K562 (cell line): ENCODE data around the gene SPRTN. TPM values are rescaled to one million over a fixed set of nuclear protein-coding genes. Genes with fewer than 3 reads are reported as not detected.

ENCODE experiments used
- ATAC-seq: fragments of 200-7000 bp; cut with Tn5 transposase; 3 replicates; pipeline ENCODE4 v1.9.1; 2020; ENCODE audit warnings: moderate library complexity
- BruUV-seq: library from RNA; stranded (reverse); fragments of 400-500 nt; replicated peaks from 2 replicates; lab custom pipeline; 2021; lab: Mats Ljungman, UMichigan
- CTCF ChIA-PET: fragments of 300-600 bp; formaldehyde crosslinking; extraction: SDS; loops from one replicate; lab custom pipeline; 2021; ENCODE audit warnings: low intra/inter-chr PET ratio; lab: Yijun Ruan, JAX
- POLR2A ChIA-PET: fragments of 300-600, 350-650 bp; sonication (Branson Sonifier 250); formaldehyde crosslinking; extraction: SDS; loops from one replicate; lab custom pipeline; 2021; ENCODE audit warnings: antibody characterized with exemption, inconsistent platforms; lab: Yijun Ruan, JAX
- DNase-seq, 4 experiments: peaks; one replicate each; pipeline versions ENCODE4 v3.0.0 to v3.0.0-alpha.2; 2011 to 2018; ENCODE audit warnings: low spot score in 3 of 4, mixed read lengths in 3 of 4; ENCODE audit errors: extremely low read depth in 1 of 4
- FAIRE-seq: peaks from 2 replicates; lab custom pipeline; 2011; peaks lifted over from hg19 to GRCh38; lab: Jason Lieb, UNC
- H2AFZ ChIP-seq: 2 replicates; pipeline ENCODE4 v1.6.0; 2011; ENCODE audit warnings: low read depth, low read length, control low read depth, inconsistent platforms
- H3K27ac ChIP-seq: fragments of 200-600 bp; 3 replicates; pipeline ENCODE4 v1.8.0; 2011; ENCODE audit warnings: low read depth, mild to moderate bottlenecking, control low read depth, inconsistent platforms, low read length, moderate library complexity, mixed read lengths; ENCODE audit errors: extremely low read depth
- H3K27me3 ChIP-seq, 2 experiments: fragments of 300-600 bp in 1 of 2; 2 replicates in 1 of 2; 3 replicates in 1 of 2; pipeline versions ENCODE4 v1.6.0 to v1.8.0; 2011; ENCODE audit warnings: inconsistent platforms in 2 of 2, low read length in 2 of 2, mild to moderate bottlenecking in 1 of 2, mixed read lengths in 1 of 2, moderate library complexity in 1 of 2; ENCODE audit not compliant: control insufficient read depth in 2 of 2, insufficient read depth in 2 of 2
- H3K36me3 ChIP-seq: fragments of 300-600 bp; 3 replicates; pipeline ENCODE4 v1.8.0; 2011; ENCODE audit warnings: mild to moderate bottlenecking, low read length, inconsistent platforms; ENCODE audit not compliant: control insufficient read depth, insufficient read depth
- H3K4me1 ChIP-seq, 2 experiments: fragments of 200-600 bp in 1 of 2; replicated peaks in 1 of 2; 2 replicates in 1 of 2; 3 replicates in 1 of 2; pipeline versions ENCODE4 v1.5.1 to v1.8.0; 2011; ENCODE audit warnings: inconsistent platforms in 2 of 2, low read length in 2 of 2, mild to moderate bottlenecking in 1 of 2, mixed read lengths in 1 of 2, moderate library complexity in 1 of 2; ENCODE audit not compliant: control insufficient read depth in 2 of 2, insufficient read depth in 2 of 2
- H3K4me2 ChIP-seq: 2 replicates; pipeline ENCODE4 v1.6.1; 2011; ENCODE audit warnings: low read length, control low read depth, inconsistent platforms, mixed read lengths; ENCODE audit not compliant: insufficient read depth
- H3K4me3 ChIP-seq: fragments of 200-600 bp; sonication (generic), shearing (Covaris generic); 2 replicates; pipeline ENCODE4 v1.5.1; 2016; ENCODE audit warnings: control low read depth, inconsistent platforms
- H3K79me2 ChIP-seq: fragments of 200-600 bp; 3 replicates; pipeline ENCODE4 v1.8.0; 2011; ENCODE audit warnings: low read length, inconsistent platforms; ENCODE audit not compliant: control insufficient read depth, insufficient read depth
- H3K9ac ChIP-seq, 2 experiments: 2 replicates each; pipeline versions ENCODE4 v1.6.0 to v1.6.1; 2011; ENCODE audit warnings: low read depth in 2 of 2, low read length in 2 of 2, control low read depth in 1 of 2, inconsistent platforms in 1 of 2, mild to moderate bottlenecking in 1 of 2, mixed read lengths in 1 of 2; ENCODE audit not compliant: insufficient read depth in 1 of 2
- H3K9me1 ChIP-seq: one replicate; pipeline ENCODE4 v1.6.0; 2011; ENCODE audit warnings: inconsistent platforms, mild to moderate bottlenecking, low read length, moderate library complexity; ENCODE audit not compliant: control insufficient read depth, insufficient read depth
- H3K9me3 ChIP-seq: replicated peaks from 2 replicates; pipeline ENCODE4 v1.5.1; 2011; ENCODE audit warnings: low read depth, low read length, inconsistent platforms; ENCODE audit not compliant: control insufficient read depth, insufficient read depth
- H4K20me1 ChIP-seq: replicated peaks from 2 replicates; pipeline ENCODE4 v1.6.1; 2011; ENCODE audit warnings: low read length, inconsistent platforms, mixed read lengths; ENCODE audit not compliant: control insufficient read depth, insufficient read depth
- BCOR ChIP-seq: fragments of 450-650 bp; IDR thresholded peaks from 2 replicates; pipeline ENCODE4 v1.6.1; 2016
- FIP1L1 ChIP-seq: fragments of 200-400 bp; formaldehyde crosslinking; IDR thresholded peaks from 2 replicates; pipeline ENCODE4 v1.6.1; 2018; ENCODE audit warnings: mild to moderate bottlenecking, low read depth, low read length; ENCODE audit not compliant: poor library complexity, severe bottlenecking
- HDAC6 ChIP-seq: IDR thresholded peaks from 2 replicates; pipeline ENCODE4 v1.6.1; 2012; ENCODE audit warnings: low read depth, mild to moderate bottlenecking, control low read depth, inconsistent platforms, low read length, moderate library complexity
- KDM2B ChIP-seq: fragments of 250-450 bp; sonication (Bioruptor Pico); IDR thresholded peaks from 2 replicates; pipeline ENCODE4 v1.8.0; 2021; ENCODE audit warnings: mild to moderate bottlenecking, moderate library complexity
- MCM3 ChIP-seq: fragments of 450-650 bp; IDR thresholded peaks from 2 replicates; pipeline ENCODE4 v1.6.1; 2016
- MECOM ChIP-seq: fragments of 250-450 bp; sonication (Bioruptor Pico); IDR thresholded peaks from 2 replicates; pipeline ENCODE4 v1.8.0; 2022; ENCODE audit warnings: inconsistent platforms
- NEUROD1 ChIP-seq: fragments of 150-350 bp; IDR thresholded peaks from 2 replicates; pipeline ENCODE4 v1.6.1; 2014; ENCODE audit warnings: borderline replicate concordance, low read length, low read depth; ENCODE audit not compliant: partially characterized antibody
- SMAD3 ChIP-seq: fragments of 450-650 bp; formaldehyde crosslinking; conservative IDR thresholded peaks from 2 replicates; pipeline ENCODE4 v1.4.0; 2020; ENCODE audit warnings: mild to moderate bottlenecking
- SNRNP70 ChIP-seq: fragments of 200-400 bp; formaldehyde crosslinking; optimal IDR thresholded peaks from 2 replicates; pipeline ENCODE3; 2017; ENCODE audit warnings: low read depth, low read length
- ZBTB17 ChIP-seq: fragments of 450-650 bp; formaldehyde crosslinking; IDR thresholded peaks from 2 replicates; pipeline ENCODE4 v1.4.0; 2020; ENCODE audit warnings: mild to moderate bottlenecking
- ZBTB7A ChIP-seq: IDR thresholded peaks from 2 replicates; pipeline ENCODE4 v1.6.1; 2011; ENCODE audit warnings: low read depth, mild to moderate bottlenecking, low read length, moderate library complexity, borderline replicate concordance; ENCODE audit not compliant: control insufficient read depth
- ZNF133 ChIP-seq: fragments of 250-450 bp; sonication (Bioruptor Pico); IDR thresholded peaks from 2 replicates; pipeline ENCODE4 v1.4.0; 2020; ENCODE audit warnings: mild to moderate bottlenecking
- WGBS: fragments of 100-300 bp; shearing (Covaris generic); methylation state at CpG from one replicate; pipeline ENCODE4 v1.1.6; 2016; ENCODE audit warnings: low coverage, mixed read lengths; ENCODE audit not compliant: insufficient coverage; ENCODE audit errors: missing lambda C conversion rate; 5-methylcytosine and 5-hydroxymethylcytosine counted together
- in situ Hi-C: fragments of 300-500 bp; cut with MboI; formaldehyde crosslinking; loops from 4 replicates; pipeline ENCODE4 v1.15.0; 2018; ENCODE audit warnings: inconsistent platforms, mixed read lengths
- intact Hi-C: fragments of 100-400 bp; cut with micrococcal nuclease; formaldehyde crosslinking; loops from 2 replicates; pipeline ENCODE4 v1.14.2; 2022
- polyA plus RNA-seq, 8 experiments: library from polyadenylated mRNA; depleted of rRNA in 4 of 8; stranded (reverse) in 5 of 8; unstranded in 3 of 8; fragments of >200 nt; fragmentation: Nextera tagmentation in 2 of 8; fragmentation: Illumina TruSeq in 1 of 8; extraction: Ambion mirVana in 2 of 8; extraction: Trizol in 1 of 8; gene quantifications; 2 replicates each; pipeline versions ENCODE4 v1.2.1 to v1.2.3, GENCODE V29; 2011 to 2014; ENCODE audit warnings: inconsistent platforms in 1 of 8, missing spikeins in 1 of 8
- total RNA-seq, 7 experiments: library from RNA; depleted of rRNA in 6 of 7; stranded (reverse); fragments of >200 nt in 6 of 7; fragmentation: Illumina TruSeq in 2 of 7; extraction: Trizol in 2 of 7; gene quantifications; 2 replicates each; pipeline versions ENCODE4 v1.2.1 to v1.2.3, GENCODE V29; 2011 to 2021; ENCODE audit warnings: low replicate concordance in 1 of 7
- TF ChIP-seq, protein P1 (sequence below): fragments of 200-800 bp; sonication (Bioruptor generic); IDR thresholded peaks from 2 replicates; pipeline ENCODE4 v1.6.1; 2017; ENCODE audit warnings: missing genetic modification characterization, missing compliant biosample characterization
- TF ChIP-seq, protein P2 (sequence below): fragments of 450-650 bp; IDR thresholded peaks from 2 replicates; pipeline ENCODE4 v1.6.1; 2018; ENCODE audit not compliant: partially characterized antibody
- TF ChIP-seq, protein P3 (sequence below): fragments of 450-650 bp; IDR thresholded peaks from 2 replicates; pipeline ENCODE4 v1.6.1; 2016

Gene SPRTN
- total and polyA plus RNA-seq, 9 of the 15 experiments (the other 6 are each of a cell fraction or from before 2014, with no cell fraction given), result 8.1 to 32.5 (median 21.2) TPM

DNA sequence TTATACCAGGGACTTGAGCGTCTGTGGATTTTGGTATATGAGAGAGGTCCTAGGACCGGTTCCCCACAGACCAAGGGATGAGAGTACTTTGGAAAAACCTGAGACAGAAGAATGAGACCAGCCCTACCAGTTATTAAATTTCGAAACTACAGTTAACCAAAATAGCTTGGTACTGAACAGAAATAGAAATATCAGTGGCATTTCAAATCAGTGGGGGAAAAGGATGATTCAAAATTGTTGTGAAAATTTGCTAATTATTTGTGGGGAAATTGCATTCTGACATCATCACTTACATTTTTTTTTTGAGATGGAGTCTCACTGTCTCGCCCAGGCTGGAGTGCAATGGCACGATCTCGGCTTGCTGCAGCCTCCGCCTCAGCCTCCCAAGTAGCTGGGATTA is 8.6 kb upstream of the SPRTN start:
- ChIA-PET POLR2A (no interaction called here), CTCF (no interaction called here)
- no peaks in the 10 kb centered on the region for H4K20me1 ChIP-seq
- FAIRE-seq, result no peak
- H3K27ac ChIP-seq, result no peak overlapping the region
- TF ChIP-seq MECOM (CRISPR knock-in tag), result no peak
- no peak for TF ChIP-seq NEUROD1
- TF ChIP-seq SNRNP70, result no peak
- no peak for TF ChIP-seq KDM2B
- TF ChIP-seq, protein P1, sequence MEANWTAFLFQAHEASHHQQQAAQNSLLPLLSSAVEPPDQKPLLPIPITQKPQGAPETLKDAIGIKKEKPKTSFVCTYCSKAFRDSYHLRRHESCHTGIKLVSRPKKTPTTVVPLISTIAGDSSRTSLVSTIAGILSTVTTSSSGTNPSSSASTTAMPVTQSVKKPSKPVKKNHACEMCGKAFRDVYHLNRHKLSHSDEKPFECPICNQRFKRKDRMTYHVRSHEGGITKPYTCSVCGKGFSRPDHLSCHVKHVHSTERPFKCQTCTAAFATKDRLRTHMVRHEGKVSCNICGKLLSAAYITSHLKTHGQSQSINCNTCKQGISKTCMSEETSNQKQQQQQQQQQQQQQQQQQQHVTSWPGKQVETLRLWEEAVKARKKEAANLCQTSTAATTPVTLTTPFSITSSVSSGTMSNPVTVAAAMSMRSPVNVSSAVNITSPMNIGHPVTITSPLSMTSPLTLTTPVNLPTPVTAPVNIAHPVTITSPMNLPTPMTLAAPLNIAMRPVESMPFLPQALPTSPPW (CRISPR knock-in tag), result no peak
- no peak for TF ChIP-seq ZNF133 (CRISPR knock-in tag)
- no peak for TF ChIP-seq FIP1L1
- no peak for TF ChIP-seq BCOR
- TF ChIP-seq, protein P2, sequence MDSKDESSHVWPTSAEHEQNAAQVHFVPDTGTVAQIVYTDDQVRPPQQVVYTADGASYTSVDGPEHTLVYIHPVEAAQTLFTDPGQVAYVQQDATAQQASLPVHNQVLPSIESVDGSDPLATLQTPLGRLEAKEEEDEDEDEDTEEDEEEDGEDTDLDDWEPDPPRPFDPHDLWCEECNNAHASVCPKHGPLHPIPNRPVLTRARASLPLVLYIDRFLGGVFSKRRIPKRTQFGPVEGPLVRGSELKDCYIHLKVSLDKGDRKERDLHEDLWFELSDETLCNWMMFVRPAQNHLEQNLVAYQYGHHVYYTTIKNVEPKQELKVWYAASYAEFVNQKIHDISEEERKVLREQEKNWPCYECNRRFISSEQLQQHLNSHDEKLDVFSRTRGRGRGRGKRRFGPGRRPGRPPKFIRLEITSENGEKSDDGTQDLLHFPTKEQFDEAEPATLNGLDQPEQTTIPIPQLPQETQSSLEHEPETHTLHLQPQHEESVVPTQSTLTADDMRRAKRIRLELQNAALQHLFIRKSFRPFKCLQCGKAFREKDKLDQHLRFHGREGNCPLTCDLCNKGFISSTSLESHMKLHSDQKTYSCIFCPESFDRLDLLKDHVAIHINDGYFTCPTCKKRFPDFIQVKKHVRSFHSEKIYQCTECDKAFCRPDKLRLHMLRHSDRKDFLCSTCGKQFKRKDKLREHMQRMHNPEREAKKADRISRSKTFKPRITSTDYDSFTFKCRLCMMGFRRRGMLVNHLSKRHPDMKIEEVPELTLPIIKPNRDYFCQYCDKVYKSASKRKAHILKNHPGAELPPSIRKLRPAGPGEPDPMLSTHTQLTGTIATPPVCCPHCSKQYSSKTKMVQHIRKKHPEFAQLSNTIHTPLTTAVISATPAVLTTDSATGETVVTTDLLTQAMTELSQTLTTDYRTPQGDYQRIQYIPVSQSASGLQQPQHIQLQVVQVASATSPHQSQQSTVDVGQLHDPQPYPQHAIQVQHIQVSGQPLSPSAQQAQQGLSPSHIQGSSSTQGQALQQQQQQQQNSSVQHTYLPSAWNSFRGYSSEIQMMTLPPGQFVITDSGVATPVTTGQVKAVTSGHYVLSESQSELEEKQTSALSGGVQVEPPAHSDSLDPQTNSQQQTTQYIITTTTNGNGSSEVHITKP, result no peak
- no peak for TF ChIP-seq MCM3
- no peak for TF ChIP-seq ZBTB7A
- no peak for TF ChIP-seq SMAD3
- TF ChIP-seq ZBTB17 (CRISPR knock-in tag), result no peak
- no peak for TF ChIP-seq HDAC6
- TF ChIP-seq, protein P3, sequence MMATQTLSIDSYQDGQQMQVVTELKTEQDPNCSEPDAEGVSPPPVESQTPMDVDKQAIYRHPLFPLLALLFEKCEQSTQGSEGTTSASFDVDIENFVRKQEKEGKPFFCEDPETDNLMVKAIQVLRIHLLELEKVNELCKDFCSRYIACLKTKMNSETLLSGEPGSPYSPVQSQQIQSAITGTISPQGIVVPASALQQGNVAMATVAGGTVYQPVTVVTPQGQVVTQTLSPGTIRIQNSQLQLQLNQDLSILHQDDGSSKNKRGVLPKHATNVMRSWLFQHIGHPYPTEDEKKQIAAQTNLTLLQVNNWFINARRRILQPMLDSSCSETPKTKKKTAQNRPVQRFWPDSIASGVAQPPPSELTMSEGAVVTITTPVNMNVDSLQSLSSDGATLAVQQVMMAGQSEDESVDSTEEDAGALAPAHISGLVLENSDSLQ, result no peak
- no peak for DNase-seq
- in situ Hi-C loops (no loop called here), intact Hi-C loops (no loop called here)
- peaks cover 0 to 6% of the 10 kb centered on the region in 2 experiments; a peak in 2 of 5 replicates for H3K27me3 ChIP-seq
- no peak overlapping the region for H3K4me2 ChIP-seq
- 66% methylated on average over 7 of the region's 7 CpGs for WGBS
- no peak overlapping the region for H3K9ac ChIP-seq
- peaks cover 9% of the 10 kb centered on the region; the same call in 1 of the 3 replicates for H3K36me3 ChIP-seq
- ATAC-seq, result no peak
- H3K4me1 ChIP-seq, result peaks cover 0 to 4% of the 10 kb centered on the region in 2 experiments; a peak in 1 of 5 replicates
- peaks cover 19% of the 10 kb centered on the region for H3K79me2 ChIP-seq
- no peaks in the 10 kb centered on the region for H3K9me3 ChIP-seq
- H2AFZ ChIP-seq, result no peak overlapping the region
- no peaks in the 10 kb centered on the region for H3K9me1 ChIP-seq
- BruUV-seq, result no TSS peak
- H3K4me3 ChIP-seq, result no peak overlapping the region
